IMR-90 (cell line): ENCODE results near the gene HDAC8. TPM values are rescaled to one million over a fixed set of nuclear protein-coding genes. Genes with fewer than 3 reads are reported as not detected.
A peak's percentile ranks its signal among the peaks of the same experiment; 100 is the strongest.

Source experiments
- ATAC-seq: fragments of 200-7000 bp; cut with Tn5 transposase; 2 replicates; pipeline ENCODE4 v1.9.1; 2020; ENCODE audit warnings: low read depth, mild to moderate bottlenecking, moderate library complexity
- BruUV-seq: library from RNA; stranded (reverse); fragments of 400-500 nt; replicated peaks from 2 replicates; lab custom pipeline; 2021; lab: Mats Ljungman, UMichigan
- CTCF ChIA-PET: fragments of 300-600 bp; formaldehyde crosslinking; extraction: SDS; loops from one replicate; lab custom pipeline; 2021; ENCODE audit warnings: antibody characterized with exemption; lab: Yijun Ruan, JAX
- POLR2A ChIA-PET: fragments of 300-600 bp; sonication (Branson Sonifier 250); formaldehyde crosslinking; loops from one replicate; lab custom pipeline; 2022; ENCODE audit warnings: antibody characterized with exemption; ENCODE audit not compliant: unreplicated experiment; lab: Charles Lee
- DNase-seq: peaks from one replicate; pipeline ENCODE4 v3.0.0; 2013
- H2AFZ ChIP-seq: replicated peaks from 2 replicates; pipeline ENCODE3; 2013; ENCODE audit warnings: low read length, mild to moderate bottlenecking; ENCODE audit not compliant: poor library complexity
- H2AK5ac ChIP-seq: 2 replicates; pipeline ENCODE4 v1.6.1; 2013; ENCODE audit warnings: low read depth, low read length, inconsistent platforms
- H2AK9ac ChIP-seq: replicated peaks from 2 replicates; pipeline ENCODE3; 2013; ENCODE audit warnings: mild to moderate bottlenecking, low read depth, low read length, moderate library complexity; ENCODE audit not compliant: poor library complexity
- H2BK120ac ChIP-seq: 2 replicates; pipeline ENCODE4 v1.6.1; 2013; ENCODE audit warnings: low read depth, low read length, inconsistent platforms
- H2BK15ac ChIP-seq: 3 replicates; pipeline ENCODE4 v1.6.1; 2013; ENCODE audit warnings: low read depth, low read length, inconsistent platforms
- H2BK20ac ChIP-seq: 2 replicates; pipeline ENCODE4 v1.6.1; 2013; ENCODE audit warnings: low read depth, mild to moderate bottlenecking, inconsistent platforms, low read length, moderate library complexity
- H2BK5ac ChIP-seq: 2 replicates; pipeline ENCODE4 v1.6.1; 2013; ENCODE audit warnings: mild to moderate bottlenecking, low read depth, low read length, inconsistent platforms; ENCODE audit not compliant: poor library complexity, severe bottlenecking
- H3K14ac ChIP-seq: replicated peaks from 2 replicates; pipeline ENCODE4 v1.6.1; 2013; ENCODE audit warnings: low read depth, low read length, inconsistent platforms
- H3K18ac ChIP-seq: 2 replicates; pipeline ENCODE4 v1.6.1; 2013; ENCODE audit warnings: low read depth, low read length, control low read depth
- H3K23ac ChIP-seq: 2 replicates; pipeline ENCODE4 v1.6.1; 2013; ENCODE audit warnings: low read depth, low read length, inconsistent platforms
- H3K27ac ChIP-seq: 2 replicates; pipeline ENCODE4 v1.5.1; 2013; ENCODE audit warnings: mild to moderate bottlenecking, control low read depth, low read length; ENCODE audit not compliant: insufficient read depth
- H3K27me3 ChIP-seq: 2 replicates; pipeline ENCODE4 v1.6.1; 2013; ENCODE audit warnings: low read length; ENCODE audit not compliant: control insufficient read depth, insufficient read depth
- H3K36me3 ChIP-seq: 2 replicates; pipeline ENCODE4 v1.6.1; 2013; ENCODE audit warnings: low read length, mixed read lengths; ENCODE audit not compliant: control insufficient read depth, insufficient read depth
- H3K4ac ChIP-seq: 2 replicates; pipeline ENCODE4 v1.6.1; 2013; ENCODE audit warnings: low read depth, low read length, inconsistent platforms
- H3K4me1 ChIP-seq: 2 replicates; pipeline ENCODE4 v1.6.1; 2013; ENCODE audit warnings: low read length, mixed read lengths; ENCODE audit not compliant: control insufficient read depth, insufficient read depth
- H3K4me2 ChIP-seq: 2 replicates; pipeline ENCODE4 v1.6.1; 2013; ENCODE audit warnings: low read depth, mild to moderate bottlenecking, control low read depth, low read length, moderate library complexity
- H3K4me3 ChIP-seq: 2 replicates; pipeline ENCODE4 v1.5.1; 2013; ENCODE audit warnings: low read depth, mild to moderate bottlenecking, control low read depth, low read length, moderate library complexity; ENCODE audit not compliant: insufficient read depth
- H3K56ac ChIP-seq: 2 replicates; pipeline ENCODE4 v1.6.1; 2013; ENCODE audit warnings: low read length, inconsistent platforms; ENCODE audit not compliant: insufficient read depth; ENCODE audit errors: extremely low read depth
- H3K79me1 ChIP-seq, 2 experiments: 2 replicates each; pipeline ENCODE4 v1.6.1; 2013; ENCODE audit warnings: low read length in 2 of 2, inconsistent platforms in 1 of 2, low read depth in 1 of 2
- H3K9ac ChIP-seq: 2 replicates; pipeline ENCODE4 v1.6.1; 2013; ENCODE audit warnings: low read depth, low read length, control low read depth
- H3K9me1 ChIP-seq: 2 replicates; pipeline ENCODE4 v1.6.1; 2013; ENCODE audit warnings: low read length, inconsistent platforms; ENCODE audit not compliant: insufficient read depth
- H3K9me3 ChIP-seq: 2 replicates; pipeline ENCODE4 v1.6.1; 2013; ENCODE audit warnings: low read length; ENCODE audit not compliant: control insufficient read depth, insufficient read depth
- H4K20me1 ChIP-seq: 2 replicates; pipeline ENCODE4 v1.6.1; 2013; ENCODE audit warnings: low read length, inconsistent platforms; ENCODE audit not compliant: insufficient read depth
- H4K5ac ChIP-seq: 2 replicates; pipeline ENCODE4 v1.6.1; 2013; ENCODE audit warnings: mild to moderate bottlenecking, low read depth, low read length, control low read depth
- H4K8ac ChIP-seq, 2 experiments: 2 replicates each; pipeline ENCODE4 v1.6.1; 2013; ENCODE audit warnings: low read depth in 2 of 2, low read length in 2 of 2, control low read depth in 1 of 2, inconsistent platforms in 1 of 2
- H4K91ac ChIP-seq: 2 replicates; pipeline ENCODE4 v1.6.1; 2013; ENCODE audit warnings: low read depth, low read length, inconsistent platforms; ENCODE audit not compliant: insufficient read depth
- BHLHE40 ChIP-seq: fragments of 150-350 bp; IDR thresholded peaks from 2 replicates; pipeline ENCODE4 v1.6.1; 2016; ENCODE audit warnings: mild to moderate bottlenecking, low read depth, low read length
- CEBPB ChIP-seq: IDR thresholded peaks from 2 replicates; pipeline ENCODE4 v1.6.1; 2012; ENCODE audit warnings: low read depth, low read length, improper control_type of control experiment
- CHD1 ChIP-seq: IDR thresholded peaks from 2 replicates; pipeline ENCODE4 v1.6.1; 2012; ENCODE audit warnings: low read depth, low read length, improper control_type of control experiment
- FOS ChIP-seq: fragments of 150-350 bp; IDR thresholded peaks from 2 replicates; pipeline ENCODE4 v1.6.1; 2016; ENCODE audit warnings: low read depth, low read length
- MAFK ChIP-seq: IDR thresholded peaks from 2 replicates; pipeline ENCODE4 v1.6.1; 2012; ENCODE audit warnings: low read depth, low read length, improper control_type of control experiment
- MAZ ChIP-seq: IDR thresholded peaks from 2 replicates; pipeline ENCODE4 v1.6.1; 2012; ENCODE audit warnings: low read depth, mild to moderate bottlenecking, low read length, improper control_type of control experiment, moderate library complexity, borderline replicate concordance
- MXI1 ChIP-seq: IDR thresholded peaks from 2 replicates; pipeline ENCODE4 v1.6.1; 2012; ENCODE audit warnings: low read depth, mild to moderate bottlenecking, low read length, moderate library complexity, borderline replicate concordance
- NFE2L2 ChIP-seq: fragments of 150-350 bp; IDR thresholded peaks from 2 replicates; pipeline ENCODE4 v1.6.1; 2016; ENCODE audit warnings: low read depth, mild to moderate bottlenecking, low read length
- POLR2A ChIP-seq: IDR thresholded peaks from 2 replicates; pipeline ENCODE4 v1.6.1; 2012; ENCODE audit warnings: mild to moderate bottlenecking, low read depth, low read length
- RAD21 ChIP-seq: IDR thresholded peaks from 2 replicates; pipeline ENCODE4 v1.6.1; 2012; ENCODE audit warnings: low read length, improper control_type of control experiment
- RCOR1 ChIP-seq: IDR thresholded peaks from 2 replicates; pipeline ENCODE4 v1.6.1; 2012; ENCODE audit warnings: mild to moderate bottlenecking, low read length, improper control_type of control experiment; ENCODE audit not compliant: insufficient replicate concordance
- RFX5 ChIP-seq: IDR thresholded peaks from 2 replicates; pipeline ENCODE4 v1.8.0; 2012; ENCODE audit warnings: low read depth, mild to moderate bottlenecking, low read length, moderate library complexity
- SMC3 ChIP-seq: fragments of 150-350 bp; IDR thresholded peaks from 2 replicates; pipeline ENCODE4 v1.6.1; 2016; ENCODE audit warnings: low read depth, mild to moderate bottlenecking, antibody characterized with exemption, low read length, moderate library complexity
- WGBS, 2 experiments: methylation state at CpG; one replicate each; pipeline versions ENCODE4 v1.1.5 to v1.1.7; 2013; ENCODE audit warnings: missing lambda C conversion rate in 2 of 2; ENCODE audit not compliant: insufficient read length in 1 of 2; ENCODE audit errors: extremely low coverage in 2 of 2; 5-methylcytosine and 5-hydroxymethylcytosine counted together
- dilution Hi-C: fragments of 300-500 bp; cut with HindIII; formaldehyde crosslinking; loops from one replicate; pipeline ENCODE4 v1.14.3; 2018; ENCODE audit warnings: low sequenced_read_pairs; ENCODE audit not compliant: unreplicated experiment
- in situ Hi-C: fragments of 300-500 bp; cut with MboI; formaldehyde crosslinking; loops from 3 replicates; pipeline ENCODE4 v1.14.3; 2019; ENCODE audit warnings: low sequenced_read_pairs, inconsistent platforms, mixed read lengths
- intact Hi-C: fragments of 100-400 bp; cut with micrococcal nuclease; formaldehyde crosslinking; loops from 2 replicates; pipeline ENCODE4 v1.10.0; 2022
- polyA plus RNA-seq, 3 experiments: library from polyadenylated mRNA; depleted of rRNA; stranded (reverse); fragments of >200 nt; gene quantifications; 2 replicates each; pipeline ENCODE4 v1.2.3, GENCODE V29; 2012; ENCODE audit warnings: low replicate concordance in 1 of 3
- total RNA-seq: library from RNA; depleted of rRNA; stranded (reverse); fragments of >200 nt; gene quantifications from 2 replicates; pipeline ENCODE4 v1.2.3, GENCODE V29; 2012
- TF ChIP-seq, protein P1 (sequence below): conservative IDR thresholded peaks from 2 replicates; pipeline ENCODE4 v1.5.1; 2012; ENCODE audit warnings: mild to moderate bottlenecking, low read depth, low read length, improper control_type of control experiment
- TF ChIP-seq, protein P2 (sequence below): fragments of 150-350 bp; IDR thresholded peaks from 2 replicates; pipeline ENCODE4 v1.6.1; 2017; ENCODE audit warnings: mild to moderate bottlenecking, antibody characterized with exemption, low read length, low read depth
- TF ChIP-seq, protein P3 (sequence below): fragments of 150-350 bp; IDR thresholded peaks from 2 replicates; pipeline ENCODE4 v1.6.1; 2016; ENCODE audit warnings: low read depth, mild to moderate bottlenecking, low read length, moderate library complexity, borderline replicate concordance

Gene HDAC8
- total and polyA plus RNA-seq, 2 of the 4 experiments (the other 2 are of a cell fraction), result 16.1 to 28.5 TPM

DNA sequence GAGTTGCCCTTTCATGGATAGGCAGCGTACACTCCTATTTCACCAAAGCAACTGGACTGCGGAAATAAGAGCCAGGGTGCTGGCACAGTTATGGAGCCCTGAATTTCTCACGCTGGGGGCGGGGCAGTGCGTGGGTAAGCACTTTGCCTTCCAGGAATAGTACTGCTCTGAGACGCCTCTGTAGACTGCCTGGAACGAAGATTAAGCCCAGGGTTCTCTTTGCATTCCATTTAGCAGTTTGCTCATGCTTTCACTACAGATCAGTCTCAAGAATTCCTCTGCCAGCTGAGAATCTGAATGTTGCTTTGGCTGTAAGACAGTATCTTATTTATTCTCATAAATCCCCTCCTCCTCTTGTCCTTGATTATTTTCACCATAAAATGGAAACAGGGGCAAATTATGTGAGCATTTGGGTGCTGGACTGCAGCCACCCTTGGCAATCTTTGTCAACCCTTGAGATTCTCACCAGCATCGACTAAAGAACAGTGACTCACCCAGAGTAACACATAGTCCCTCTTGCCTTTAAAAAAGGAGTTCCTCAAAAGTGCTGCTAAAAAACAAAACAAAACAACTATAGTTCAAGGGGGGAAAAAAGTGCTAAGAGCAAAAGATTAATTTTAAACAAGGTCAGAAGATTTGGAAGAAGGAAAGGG, 178.0 kb downstream of the HDAC8 start:
- 40% methylated on average over 4 of the region's 8 CpGs; no CpG with 5 or more reads in 1 of the 2 experiments for WGBS, 2 experiments
- peak; percentile 81 for ATAC-seq
- in situ Hi-C loops, result no loop called here
- no peak for TF ChIP-seq POLR2A
- TF ChIP-seq SMC3, result no peak
- TF ChIP-seq MAZ, result no peak
- no peak for TF ChIP-seq MAFK
- TF ChIP-seq CHD1, result no peak
- TF ChIP-seq RAD21, result no peak
- TF ChIP-seq CEBPB, result no peak
- TF ChIP-seq, protein P1, sequence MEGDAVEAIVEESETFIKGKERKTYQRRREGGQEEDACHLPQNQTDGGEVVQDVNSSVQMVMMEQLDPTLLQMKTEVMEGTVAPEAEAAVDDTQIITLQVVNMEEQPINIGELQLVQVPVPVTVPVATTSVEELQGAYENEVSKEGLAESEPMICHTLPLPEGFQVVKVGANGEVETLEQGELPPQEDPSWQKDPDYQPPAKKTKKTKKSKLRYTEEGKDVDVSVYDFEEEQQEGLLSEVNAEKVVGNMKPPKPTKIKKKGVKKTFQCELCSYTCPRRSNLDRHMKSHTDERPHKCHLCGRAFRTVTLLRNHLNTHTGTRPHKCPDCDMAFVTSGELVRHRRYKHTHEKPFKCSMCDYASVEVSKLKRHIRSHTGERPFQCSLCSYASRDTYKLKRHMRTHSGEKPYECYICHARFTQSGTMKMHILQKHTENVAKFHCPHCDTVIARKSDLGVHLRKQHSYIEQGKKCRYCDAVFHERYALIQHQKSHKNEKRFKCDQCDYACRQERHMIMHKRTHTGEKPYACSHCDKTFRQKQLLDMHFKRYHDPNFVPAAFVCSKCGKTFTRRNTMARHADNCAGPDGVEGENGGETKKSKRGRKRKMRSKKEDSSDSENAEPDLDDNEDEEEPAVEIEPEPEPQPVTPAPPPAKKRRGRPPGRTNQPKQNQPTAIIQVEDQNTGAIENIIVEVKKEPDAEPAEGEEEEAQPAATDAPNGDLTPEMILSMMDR, result no peak
- TF ChIP-seq, protein P2, sequence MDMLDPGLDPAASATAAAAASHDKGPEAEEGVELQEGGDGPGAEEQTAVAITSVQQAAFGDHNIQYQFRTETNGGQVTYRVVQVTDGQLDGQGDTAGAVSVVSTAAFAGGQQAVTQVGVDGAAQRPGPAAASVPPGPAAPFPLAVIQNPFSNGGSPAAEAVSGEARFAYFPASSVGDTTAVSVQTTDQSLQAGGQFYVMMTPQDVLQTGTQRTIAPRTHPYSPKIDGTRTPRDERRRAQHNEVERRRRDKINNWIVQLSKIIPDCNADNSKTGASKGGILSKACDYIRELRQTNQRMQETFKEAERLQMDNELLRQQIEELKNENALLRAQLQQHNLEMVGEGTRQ, result no peak
- no peak for TF ChIP-seq NFE2L2
- TF ChIP-seq BHLHE40, result no peak
- TF ChIP-seq, protein P3, sequence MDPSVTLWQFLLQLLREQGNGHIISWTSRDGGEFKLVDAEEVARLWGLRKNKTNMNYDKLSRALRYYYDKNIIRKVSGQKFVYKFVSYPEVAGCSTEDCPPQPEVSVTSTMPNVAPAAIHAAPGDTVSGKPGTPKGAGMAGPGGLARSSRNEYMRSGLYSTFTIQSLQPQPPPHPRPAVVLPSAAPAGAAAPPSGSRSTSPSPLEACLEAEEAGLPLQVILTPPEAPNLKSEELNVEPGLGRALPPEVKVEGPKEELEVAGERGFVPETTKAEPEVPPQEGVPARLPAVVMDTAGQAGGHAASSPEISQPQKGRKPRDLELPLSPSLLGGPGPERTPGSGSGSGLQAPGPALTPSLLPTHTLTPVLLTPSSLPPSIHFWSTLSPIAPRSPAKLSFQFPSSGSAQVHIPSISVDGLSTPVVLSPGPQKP, result no peak
- no peak for TF ChIP-seq RCOR1
- no peak for TF ChIP-seq FOS
- no peak for TF ChIP-seq MXI1
- TF ChIP-seq RFX5, result no peak
- Histone ChIP-seq H3K27ac (no peak overlapping the region), H3K4me1 (no peaks in the 10 kb centered on the region; the same call in 1 of the 2 replicates), H3K9me3 (no peaks in the 10 kb centered on the region), H3K4me2 (no peak overlapping the region), H2AK5ac (no peak overlapping the region), H4K5ac (no peak overlapping the region), H2AFZ (no peak overlapping the region), H3K18ac (no peak overlapping the region), H2BK120ac (no peak overlapping the region), H4K91ac (no peak overlapping the region), H4K20me1 (no peaks in the 10 kb centered on the region), H3K23ac (no peak overlapping the region), H3K4me3 (no peak overlapping the region), H3K36me3 (no peaks in the 10 kb centered on the region), H3K9ac (no peak overlapping the region), H2BK20ac (no peak overlapping the region), H3K56ac (no peak overlapping the region), H4K8ac (no peak overlapping the region), H2AK9ac (no peak overlapping the region), H2BK15ac (no peak overlapping the region), H3K27me3 (peaks cover 12% of the 10 kb centered on the region), H3K4ac (no peak overlapping the region), H3K9me1 (no peaks in the 10 kb centered on the region), H2BK5ac (no peak overlapping the region), H3K14ac (no peak overlapping the region), H3K79me1 (no peaks in the 10 kb centered on the region)
- dilution Hi-C loops, result no loop called here
- no TSS peak for BruUV-seq
- ChIA-PET CTCF (interaction anchor here (0.5 kb wide), 1 partner anchor 10 kb away, joined by 3 read pairs; no protein-coding TSS in a partner anchor), POLR2A (no interaction called here)
- intact Hi-C loops, result no loop called here
- peak; percentile 50 for DNase-seq
